ENCODE data around the gene CACNA2D1. TPM values are rescaled to one million over a fixed set of nuclear protein-coding genes. Genes with fewer than 3 reads are reported as not detected.
A peak's percentile ranks its signal among the peaks of the same experiment; 100 is the strongest.

The CACNA2D1 gene
- total RNA-seq, 4 donors from 2014 or later = 34.4 to 128 (median 67.9) TPM

- H3K27me3 ChIP-seq = no peaks in the 10 kb centered on the region
- intact Hi-C loops (cut with DNase I) = no loop called here
- no peaks in the 10 kb centered on the region for H3K9me3 ChIP-seq
- H3K4me3 ChIP-seq (replicated peaks in 1 of 3) = no peak overlapping the region
- WGBS, 2 donors = 78 to 88% methylated on average over 2 of the region's 2 CpGs
- no peaks in the 10 kb centered on the region for H3K4me1 ChIP-seq
- DNase-seq = no peak
- no peak for TF ChIP-seq CTCF (IDR thresholded peaks at IDR 0.05)
- TF ChIP-seq POLR2A (IDR thresholded peaks at IDR 0.05) = no peak
- no peaks in the 10 kb centered on the region for H3K36me3 ChIP-seq
- H3K27ac ChIP-seq = no peak overlapping the region
Observed at GRCh38 chr7:81960026-81960425, 483.6 kb downstream of the CACNA2D1 start.

- TF ChIP-seq CTCF (IDR thresholded peaks at IDR 0.05) = no peak
- no peak for TF ChIP-seq POLR2A (IDR thresholded peaks at IDR 0.05)
- Histone ChIP-seq H3K27ac (no peak overlapping the region), H3K27me3 (no peaks in the 10 kb centered on the region), H3K4me3 (replicated peaks in 1 of 3) (no peak overlapping the region), H3K9me3 (no peaks in the 10 kb centered on the region), H3K36me3 (no peaks in the 10 kb centered on the region), H3K4me1 (no peaks in the 10 kb centered on the region)
- WGBS, 2 donors = 85 to 88% methylated on average over 4 of the region's 4 CpGs
- intact Hi-C loops (cut with DNase I) = loop anchor here (10.0 kb wide), 1 partner anchor 473 kb away; no protein-coding TSS in a partner anchor
- DNase-seq = no peak
Observed at GRCh38 chr7:81957517-81957916, 486.1 kb downstream of the CACNA2D1 start.

GRCh38 chr7:81956520-81956919 is 487.1 kb downstream of the CACNA2D1 start:
- intact Hi-C loops (cut with DNase I) = loop anchor here (10.0 kb wide), 1 partner anchor 472 kb away; no protein-coding TSS in a partner anchor
- no peak overlapping the region for H3K27ac ChIP-seq
- no peaks in the 10 kb centered on the region for H3K4me1 ChIP-seq
- no peak overlapping the region for H3K4me3 ChIP-seq (replicated peaks in 1 of 3)
- H3K27me3 ChIP-seq = no peaks in the 10 kb centered on the region
- TF ChIP-seq CTCF (IDR thresholded peaks at IDR 0.05) = peak in 2 of 6 experiments; percentile 21 to 33
- TF ChIP-seq POLR2A (IDR thresholded peaks at IDR 0.05) = no peak
- no peak for DNase-seq
- H3K9me3 ChIP-seq = no peaks in the 10 kb centered on the region
- H3K36me3 ChIP-seq = no peaks in the 10 kb centered on the region
- 68 to 69% methylated on average over 4 of the region's 4 CpGs for WGBS, 2 donors

- DNase-seq = no peak
- Histone ChIP-seq H3K4me1 (no peaks in the 10 kb centered on the region), H3K9me3 (no peaks in the 10 kb centered on the region), H3K27me3 (no peaks in the 10 kb centered on the region), H3K4me3 (replicated peaks in 1 of 3) (no peak overlapping the region), H3K36me3 (no peaks in the 10 kb centered on the region), H3K27ac (no peak overlapping the region)
- intact Hi-C loops (cut with DNase I) = no loop called here
- no peak for TF ChIP-seq POLR2A (IDR thresholded peaks at IDR 0.05)
- TF ChIP-seq CTCF (IDR thresholded peaks at IDR 0.05) = no peak
Observed at GRCh38 chr7:81949306-81949705, 494.3 kb downstream of the CACNA2D1 start.

GRCh38 chr7:81944058-81944457 is 499.5 kb downstream of the CACNA2D1 start:
- WGBS, 2 donors = 74% methylated on average over 2 of the region's 2 CpGs
- no peak for DNase-seq
- Histone ChIP-seq H3K9me3 (no peaks in the 10 kb centered on the region), H3K27me3 (no peaks in the 10 kb centered on the region), H3K36me3 (no peaks in the 10 kb centered on the region), H3K4me1 (no peaks in the 10 kb centered on the region), H3K4me3 (replicated peaks in 1 of 3) (no peak overlapping the region), H3K27ac (no peak overlapping the region)
- no peak for TF ChIP-seq CTCF (IDR thresholded peaks at IDR 0.05)
- intact Hi-C loops (cut with DNase I) = no loop called here
